ENCODE data around the gene L2HGDH. TPM values are rescaled to one million over a fixed set of nuclear protein-coding genes. Genes with fewer than 3 reads are reported as not detected.

Gene L2HGDH
- total RNA-seq, 1 experiment from 2014 or later: 22.6 TPM

- Histone ChIP-seq H3K4me1 (ENCODE audit: insufficient read depth, low read length) (no peaks in the 10 kb centered on the region), H2BK5ac (ENCODE audit: insufficient read length, low read length) (no peak overlapping the region), H3K14ac (ENCODE audit: insufficient read depth, low read length) (no peak overlapping the region), H3K79me2 (ENCODE audit: insufficient read depth, low read length) (no peaks in the 10 kb centered on the region), H2AFZ (ENCODE audit: low read length) (no peak overlapping the region), H3K23me2 (ENCODE audit: insufficient read length, low read depth, low read length, poor library complexity, severe bottlenecking) (no peaks in the 10 kb centered on the region), H3K27ac (ENCODE audit: insufficient read length, low read depth, low read length) (no peak overlapping the region), H3K4me2 (ENCODE audit: insufficient read depth, insufficient read length, low read length) (no peak overlapping the region), H2BK12ac (ENCODE audit: insufficient read length, low read depth, low read length) (no peak overlapping the region), H2AK5ac (ENCODE audit: insufficient read length, low read length) (no peak overlapping the region), H3K9me3 (ENCODE audit: control insufficient read depth, low read depth, low read length) (no peaks in the 10 kb centered on the region), H3K27me3 (ENCODE audit: insufficient read depth, low read length) (no peaks in the 10 kb centered on the region), H4K5ac (ENCODE audit: insufficient read length, low read depth, low read length) (no peak overlapping the region), H4K91ac (ENCODE audit: insufficient read length, low read depth, low read length) (no peak overlapping the region), H3K79me1 (ENCODE audit: insufficient read depth, low read depth, low read length, poor library complexity, severe bottlenecking) (no peaks in the 10 kb centered on the region), H2BK120ac (ENCODE audit: low read depth, low read length, poor library complexity, severe bottlenecking) (no peak overlapping the region), H3K9ac (ENCODE audit: extremely low read depth, insufficient read length, low read length) (no peak overlapping the region), H3K56ac (ENCODE audit: insufficient read length, low read depth, low read length) (no peak overlapping the region), H2BK15ac (ENCODE audit: low read depth, low read length) (no peak overlapping the region), H4K8ac (replicated peaks; ENCODE audit: insufficient read length, low read depth, low read length) (no peak overlapping the region), H4K20me1 (ENCODE audit: control insufficient read depth, insufficient read depth, insufficient read length) (no peaks in the 10 kb centered on the region), H3K23ac (ENCODE audit: insufficient read length, low read depth, low read length) (no peak overlapping the region), H2BK20ac (ENCODE audit: low read depth, low read length, poor library complexity, severe bottlenecking) (no peak overlapping the region), H3T11ph (ENCODE audit: low read length) (no peak overlapping the region), H3K4ac (ENCODE audit: low read depth, low read length) (no peak overlapping the region), H3K18ac (ENCODE audit: insufficient read length, low read depth, low read length) (no peak overlapping the region)
- no CpG with 5 or more reads among the region's 4 CpGs for WGBS (ENCODE audit: extremely low coverage, insufficient read length, low lambda C conversion rate)
- no peak overlapping the region for H3K4me3 Mint-ChIP-seq
- no peaks in the 10 kb centered on the region for H3K4me1 Mint-ChIP-seq
- no peak for DNase-seq
- H3K27ac Mint-ChIP-seq: peak overlapping the region in 1 of 3 experiments; percentile 4; a peak in 1 of 7 replicates
- H3K27me3 Mint-ChIP-seq (ENCODE audit: low read depth): no peaks in the 10 kb centered on the region
- peaks cover under 1 to 39% (median 6%) of the 10 kb centered on the region in 3 experiments; a peak in 5 of 7 replicates for H3K36me3 Mint-ChIP-seq (ENCODE audit: insufficient read depth in 1 of 3, low read depth in 3 of 3)
- TF ChIP-seq, protein P1, sequence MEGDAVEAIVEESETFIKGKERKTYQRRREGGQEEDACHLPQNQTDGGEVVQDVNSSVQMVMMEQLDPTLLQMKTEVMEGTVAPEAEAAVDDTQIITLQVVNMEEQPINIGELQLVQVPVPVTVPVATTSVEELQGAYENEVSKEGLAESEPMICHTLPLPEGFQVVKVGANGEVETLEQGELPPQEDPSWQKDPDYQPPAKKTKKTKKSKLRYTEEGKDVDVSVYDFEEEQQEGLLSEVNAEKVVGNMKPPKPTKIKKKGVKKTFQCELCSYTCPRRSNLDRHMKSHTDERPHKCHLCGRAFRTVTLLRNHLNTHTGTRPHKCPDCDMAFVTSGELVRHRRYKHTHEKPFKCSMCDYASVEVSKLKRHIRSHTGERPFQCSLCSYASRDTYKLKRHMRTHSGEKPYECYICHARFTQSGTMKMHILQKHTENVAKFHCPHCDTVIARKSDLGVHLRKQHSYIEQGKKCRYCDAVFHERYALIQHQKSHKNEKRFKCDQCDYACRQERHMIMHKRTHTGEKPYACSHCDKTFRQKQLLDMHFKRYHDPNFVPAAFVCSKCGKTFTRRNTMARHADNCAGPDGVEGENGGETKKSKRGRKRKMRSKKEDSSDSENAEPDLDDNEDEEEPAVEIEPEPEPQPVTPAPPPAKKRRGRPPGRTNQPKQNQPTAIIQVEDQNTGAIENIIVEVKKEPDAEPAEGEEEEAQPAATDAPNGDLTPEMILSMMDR (conservative IDR thresholded peaks at IDR 0.05): no peak
- H3K9me3 Mint-ChIP-seq: no peaks in the 10 kb centered on the region
Observed at GRCh38 chr14:50263321-50263720, 48.7 kb downstream of the L2HGDH start.

All from H9 (cell line).